ENCODE data around the gene TEX2.
"Not testable (repeated sequence)": the region's sequence is repeated elsewhere in the genome, so short reads cannot be mapped to it uniquely, and the experiment has no call there.

Gene TEX2

DNA sequence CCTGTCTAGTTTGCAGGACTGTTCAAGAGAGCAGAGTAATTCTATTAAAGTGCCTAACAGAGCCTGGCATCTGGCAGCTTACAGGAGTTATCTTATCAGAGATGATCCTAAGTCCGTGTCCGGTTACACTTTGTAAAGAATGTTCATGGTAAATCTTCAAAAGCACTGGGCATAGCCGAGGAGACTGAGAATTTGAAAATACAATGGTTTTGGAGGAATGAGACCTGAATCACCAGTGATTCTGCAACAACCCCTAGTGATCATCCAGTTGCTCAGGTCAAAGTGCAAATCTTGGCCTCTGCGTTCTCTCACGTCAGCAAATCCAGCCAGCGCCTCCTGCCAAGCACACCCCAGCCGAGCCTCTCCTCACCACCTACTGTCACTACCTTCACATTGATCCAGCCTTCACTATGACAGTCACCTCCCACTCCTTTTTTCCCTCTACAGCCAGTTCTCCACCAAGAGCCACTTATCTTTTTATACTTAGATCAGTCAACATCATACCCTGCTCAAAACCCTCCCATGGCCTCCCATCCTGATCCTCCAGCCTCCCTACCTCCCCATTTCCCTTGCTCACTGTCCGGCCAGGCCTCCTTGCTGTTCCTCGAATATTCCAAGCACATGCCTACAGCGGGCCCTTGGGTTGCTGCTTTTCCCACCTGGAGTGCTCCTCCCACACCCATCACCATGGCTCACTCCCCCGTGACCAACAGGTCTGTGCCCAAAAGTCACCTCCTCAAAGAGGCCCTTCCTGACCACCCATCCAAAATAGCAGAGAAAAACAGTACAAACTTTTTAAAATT lies 75.8 kb downstream of the TEX2 start:
- Histone ChIP-seq H4K20me1 (ENCODE audit: insufficient read depth, low read length) (no peaks in the 10 kb centered on the region; the same call in 1 of the 2 replicates), H2AFZ (ENCODE audit: low read depth, low read length) (no peak overlapping the region), H3K9ac (ENCODE audit: low read length) (no peak overlapping the region), H3K27ac (ENCODE audit: low read length) (no peak overlapping the region), H3K4me2 (ENCODE audit: low read length) (no peak overlapping the region), H3K9me3 (ENCODE audit: insufficient read depth, low read length) (no peaks in the 10 kb centered on the region), H3K4me1 (ENCODE audit: low read length) (no peaks in the 10 kb centered on the region), H3K4me3 (ENCODE audit: low read length) (no peak overlapping the region), H3K79me2 (ENCODE audit: low read length) (no peaks in the 10 kb centered on the region), H3K36me3 (replicated peaks; ENCODE audit: low read depth, low read length) (no peaks in the 10 kb centered on the region), H3K27me3 (ENCODE audit: low read depth, low read length) (no peaks in the 10 kb centered on the region)
- no peak for TF ChIP-seq EZH2phosphoT487 (IDR thresholded peaks at IDR 0.05; ENCODE audit: low read depth)
- TF ChIP-seq, protein P1, sequence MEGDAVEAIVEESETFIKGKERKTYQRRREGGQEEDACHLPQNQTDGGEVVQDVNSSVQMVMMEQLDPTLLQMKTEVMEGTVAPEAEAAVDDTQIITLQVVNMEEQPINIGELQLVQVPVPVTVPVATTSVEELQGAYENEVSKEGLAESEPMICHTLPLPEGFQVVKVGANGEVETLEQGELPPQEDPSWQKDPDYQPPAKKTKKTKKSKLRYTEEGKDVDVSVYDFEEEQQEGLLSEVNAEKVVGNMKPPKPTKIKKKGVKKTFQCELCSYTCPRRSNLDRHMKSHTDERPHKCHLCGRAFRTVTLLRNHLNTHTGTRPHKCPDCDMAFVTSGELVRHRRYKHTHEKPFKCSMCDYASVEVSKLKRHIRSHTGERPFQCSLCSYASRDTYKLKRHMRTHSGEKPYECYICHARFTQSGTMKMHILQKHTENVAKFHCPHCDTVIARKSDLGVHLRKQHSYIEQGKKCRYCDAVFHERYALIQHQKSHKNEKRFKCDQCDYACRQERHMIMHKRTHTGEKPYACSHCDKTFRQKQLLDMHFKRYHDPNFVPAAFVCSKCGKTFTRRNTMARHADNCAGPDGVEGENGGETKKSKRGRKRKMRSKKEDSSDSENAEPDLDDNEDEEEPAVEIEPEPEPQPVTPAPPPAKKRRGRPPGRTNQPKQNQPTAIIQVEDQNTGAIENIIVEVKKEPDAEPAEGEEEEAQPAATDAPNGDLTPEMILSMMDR (IDR thresholded peaks at IDR 0.05; ENCODE audit: low read depth, low read length): no peak

DNA sequence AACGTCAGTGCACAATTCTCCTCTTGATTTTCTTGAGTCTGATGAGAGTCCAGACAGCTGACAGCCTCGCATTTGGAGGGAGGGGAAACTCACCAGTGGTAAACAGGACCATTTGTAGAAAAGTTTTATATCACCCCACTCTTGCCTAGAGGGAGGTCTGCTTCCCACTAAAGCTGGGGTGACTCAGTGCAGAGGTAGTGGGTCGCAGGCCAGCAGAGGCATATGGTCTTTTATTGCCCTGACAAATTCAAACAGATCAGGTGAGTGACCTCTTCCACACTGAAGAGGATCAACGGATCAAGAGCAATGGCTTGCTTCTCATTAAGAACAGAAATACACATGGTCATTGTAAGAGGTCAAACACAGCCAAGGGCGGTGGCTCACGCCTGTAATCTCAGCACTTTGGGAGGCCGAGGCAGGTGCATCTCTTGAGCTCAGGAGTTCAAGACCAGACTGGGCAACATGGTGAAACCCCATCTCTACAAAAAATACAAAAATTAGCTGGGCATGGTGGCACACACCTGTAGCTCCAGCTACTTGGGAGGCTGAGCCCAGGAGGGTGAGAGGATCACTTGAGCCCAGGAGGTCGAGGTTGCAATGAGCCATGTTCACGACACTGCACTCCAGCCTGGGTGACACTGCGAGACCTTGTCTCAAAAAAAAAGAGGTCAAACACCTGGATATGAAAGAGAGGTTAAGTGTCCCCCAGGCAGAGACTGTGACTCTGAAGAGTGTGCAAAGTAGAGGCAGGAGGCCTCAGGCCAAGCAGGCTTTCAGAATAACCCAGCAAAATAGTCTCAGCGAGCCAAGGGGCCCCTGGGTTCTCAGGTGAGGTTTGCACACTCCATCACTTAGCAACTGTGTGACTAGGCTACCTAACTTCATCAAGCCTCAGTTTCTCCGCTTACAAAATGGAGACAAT lies 76.6 kb downstream of the TEX2 start:
- Histone ChIP-seq H3K27ac (ENCODE audit: low read length) (no peak overlapping the region), H4K20me1 (ENCODE audit: insufficient read depth, low read length) (no peaks in the 10 kb centered on the region; the same call in 1 of the 2 replicates), H3K4me3 (ENCODE audit: low read length) (no peak overlapping the region), H3K27me3 (ENCODE audit: low read depth, low read length) (no peaks in the 10 kb centered on the region), H3K4me2 (ENCODE audit: low read length) (no peak overlapping the region), H3K9ac (ENCODE audit: low read length) (no peak overlapping the region), H3K4me1 (ENCODE audit: low read length) (no peaks in the 10 kb centered on the region), H3K36me3 (replicated peaks; ENCODE audit: low read depth, low read length) (no peaks in the 10 kb centered on the region), H3K9me3 (ENCODE audit: insufficient read depth, low read length) (no peaks in the 10 kb centered on the region), H2AFZ (ENCODE audit: low read depth, low read length) (no peak overlapping the region), H3K79me2 (ENCODE audit: low read length) (no peaks in the 10 kb centered on the region)
- no peak for TF ChIP-seq EZH2phosphoT487 (IDR thresholded peaks at IDR 0.05; ENCODE audit: low read depth)
- TF ChIP-seq, protein P1 (IDR thresholded peaks at IDR 0.05; ENCODE audit: low read depth, low read length): no peak

DNA sequence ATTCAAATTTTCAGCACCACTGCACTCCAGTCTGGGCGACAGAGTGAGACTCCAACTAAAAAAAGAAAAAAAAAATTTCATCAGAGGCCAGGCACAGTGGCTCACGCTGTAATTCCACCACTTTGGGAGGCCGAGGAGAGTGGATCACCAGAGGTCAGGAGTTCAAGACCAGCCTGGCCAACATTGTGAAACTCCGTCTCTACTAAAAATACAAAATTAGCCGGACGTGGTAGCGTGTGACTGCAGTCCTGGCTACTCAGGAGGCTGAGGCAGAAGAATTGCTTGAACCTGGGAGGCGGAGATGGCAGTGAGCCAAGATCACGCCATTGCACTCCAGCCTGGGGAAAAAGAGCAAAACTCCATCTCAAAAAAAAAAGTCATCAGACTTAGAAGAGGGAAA lies 77.5 kb downstream of the TEX2 start:
- H3K27me3 ChIP-seq (ENCODE audit: low read depth, low read length); H3K79me2 ChIP-seq (ENCODE audit: low read length); H3K4me3 ChIP-seq (ENCODE audit: low read length); H3K4me1 ChIP-seq (ENCODE audit: low read length); H3K9ac ChIP-seq (ENCODE audit: low read length); H2AFZ ChIP-seq (ENCODE audit: low read depth, low read length); H4K20me1 ChIP-seq (ENCODE audit: insufficient read depth, low read length); H3K9me3 ChIP-seq (ENCODE audit: insufficient read depth, low read length); H3K36me3 ChIP-seq (replicated peaks; ENCODE audit: low read depth, low read length); H3K4me2 ChIP-seq (ENCODE audit: low read length); H3K27ac ChIP-seq (ENCODE audit: low read length): not testable (repeated sequence)

DNA sequence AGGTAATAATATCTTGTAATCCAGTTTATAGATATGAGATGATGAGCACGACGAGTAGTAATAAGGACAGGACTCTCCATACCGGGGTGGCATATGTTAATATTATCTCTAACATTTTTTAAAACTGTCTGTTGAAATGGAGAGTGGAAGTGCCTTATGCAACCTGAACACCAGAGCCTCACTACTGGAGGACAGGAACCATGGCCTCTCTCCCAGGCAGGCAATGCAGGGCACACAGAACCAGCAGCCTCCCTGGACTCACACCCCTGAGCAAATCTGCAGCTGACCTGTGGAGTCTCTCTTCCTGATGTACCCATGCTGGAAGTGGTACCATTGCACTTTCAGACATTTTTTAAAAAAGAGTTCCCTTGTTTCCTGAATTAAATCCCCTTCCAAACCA lies 78.0 kb downstream of the TEX2 start:
- H3K9me3 ChIP-seq (ENCODE audit: insufficient read depth, low read length): no peaks in the 10 kb centered on the region
- H3K4me2 ChIP-seq (ENCODE audit: low read length): no peak overlapping the region
- no peak overlapping the region for H3K9ac ChIP-seq (ENCODE audit: low read length)
- no peak overlapping the region for H3K4me3 ChIP-seq (ENCODE audit: low read length)
- TF ChIP-seq EZH2phosphoT487 (IDR thresholded peaks at IDR 0.05; ENCODE audit: low read depth): no peak
- TF ChIP-seq, protein P1 (IDR thresholded peaks at IDR 0.05; ENCODE audit: low read depth, low read length): no peak
- H3K36me3 ChIP-seq (replicated peaks; ENCODE audit: low read depth, low read length): no peaks in the 10 kb centered on the region
- no peaks in the 10 kb centered on the region for H3K27me3 ChIP-seq (ENCODE audit: low read depth, low read length)
- H4K20me1 ChIP-seq (ENCODE audit: insufficient read depth, low read length): no peaks in the 10 kb centered on the region; the same call in 1 of the 2 replicates
- H2AFZ ChIP-seq (ENCODE audit: low read depth, low read length): no peak overlapping the region
- no peak overlapping the region for H3K27ac ChIP-seq (ENCODE audit: low read length)
- no peaks in the 10 kb centered on the region for H3K4me1 ChIP-seq (ENCODE audit: low read length)
- no peaks in the 10 kb centered on the region for H3K79me2 ChIP-seq (ENCODE audit: low read length)

Measured in OCI-LY3 (cell line).